ENCODE results near the gene WDR37.

Gene WDR37

DNA sequence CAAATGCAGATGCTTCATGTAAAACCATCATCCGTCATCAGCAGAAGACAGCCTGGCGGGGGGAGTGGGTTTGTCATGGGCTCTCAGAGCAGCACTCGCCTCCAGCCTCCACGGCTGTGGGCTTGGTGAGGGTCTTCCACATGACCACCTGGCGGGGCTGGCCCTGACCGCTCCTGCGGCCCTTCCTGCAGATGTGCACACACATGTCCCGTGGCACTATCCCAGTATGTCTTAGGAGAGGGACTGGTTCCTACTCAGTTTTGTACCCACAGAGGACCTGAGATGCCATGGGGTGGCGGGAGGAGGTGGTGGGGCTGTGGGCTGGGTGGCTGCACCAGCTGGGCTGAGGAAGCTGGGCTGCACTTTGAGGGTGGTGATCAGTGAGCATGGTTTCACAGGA lies 35.2 kb upstream of the WDR37 start:
- no peak for DNase-seq
- no peaks in the 10 kb centered on the region for H3K4me1 ChIP-seq (ENCODE audit: control insufficient read depth, insufficient read depth, low read length, poor library complexity, severe bottlenecking)
- no peaks in the 10 kb centered on the region for H3K9me3 ChIP-seq (ENCODE audit: control insufficient read depth, low read length)
- no peaks in the 10 kb centered on the region for H3K27me3 ChIP-seq (replicated peaks; ENCODE audit: control insufficient read depth, insufficient read depth, low read length, poor library complexity, severe bottlenecking)
- H3K4me3 ChIP-seq (ENCODE audit: insufficient read depth, low read depth, low read length, poor library complexity, severe bottlenecking) = no peak overlapping the region
- H3K27ac ChIP-seq (ENCODE audit: insufficient read depth, low read length, poor library complexity, severe bottlenecking) = no peak overlapping the region
- peaks cover 28% of the 10 kb centered on the region for H3K36me3 ChIP-seq (ENCODE audit: control insufficient read depth, insufficient read depth, low read length)

DNA sequence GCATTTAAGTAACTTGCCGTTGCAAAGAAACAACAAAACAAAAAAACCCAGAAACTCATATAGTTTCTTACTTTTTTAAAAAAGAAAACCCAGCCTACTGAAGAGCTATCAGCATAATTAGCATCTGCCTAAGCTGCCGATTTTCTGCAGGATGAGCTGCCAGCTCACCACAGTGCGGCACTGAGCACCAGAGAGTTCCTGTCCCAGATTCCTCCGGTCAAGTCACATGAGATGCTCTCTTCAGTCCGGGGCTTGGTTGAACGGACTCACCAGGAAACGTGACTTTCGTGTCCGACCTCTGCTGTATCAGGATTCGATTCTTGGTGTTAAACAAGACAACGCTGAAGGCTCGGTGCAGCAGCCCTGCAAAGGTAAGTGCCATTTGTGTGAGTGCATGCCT lies 33.8 kb upstream of the WDR37 start:
- Histone ChIP-seq H3K4me1 (ENCODE audit: control insufficient read depth, insufficient read depth, low read length, poor library complexity, severe bottlenecking) (no peaks in the 10 kb centered on the region), H3K27ac (ENCODE audit: insufficient read depth, low read length, poor library complexity, severe bottlenecking) (no peak overlapping the region), H3K27me3 (replicated peaks; ENCODE audit: control insufficient read depth, insufficient read depth, low read length, poor library complexity, severe bottlenecking) (no peaks in the 10 kb centered on the region), H3K4me3 (ENCODE audit: insufficient read depth, low read depth, low read length, poor library complexity, severe bottlenecking) (no peak overlapping the region), H3K9me3 (ENCODE audit: control insufficient read depth, low read length) (no peaks in the 10 kb centered on the region), H3K36me3 (ENCODE audit: control insufficient read depth, insufficient read depth, low read length) (peaks cover 13% of the 10 kb centered on the region)
- no peak for DNase-seq

DNA sequence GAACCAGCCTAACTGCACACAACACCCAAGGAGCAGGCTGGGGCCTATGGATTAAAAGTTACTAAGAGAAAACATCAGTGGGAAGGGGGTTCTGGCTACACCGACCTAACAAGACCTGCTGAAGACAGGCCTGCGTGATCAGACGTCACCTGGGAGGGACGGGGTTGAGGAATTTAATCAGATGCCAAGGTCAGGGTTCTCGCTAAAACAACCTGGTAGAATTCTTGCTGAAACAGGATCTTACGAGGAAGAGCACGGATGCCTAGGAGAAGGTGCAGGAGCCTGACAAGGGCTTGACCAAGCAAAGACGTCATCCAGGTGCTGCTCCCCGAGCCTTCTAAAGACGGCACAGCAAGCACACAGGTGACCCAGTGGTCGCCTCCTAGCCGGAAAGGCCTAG lies 32.1 kb upstream of the WDR37 start:
- DNase-seq = no peak
- Histone ChIP-seq H3K27me3 (replicated peaks; ENCODE audit: control insufficient read depth, insufficient read depth, low read length, poor library complexity, severe bottlenecking) (no peaks in the 10 kb centered on the region), H3K4me3 (ENCODE audit: insufficient read depth, low read depth, low read length, poor library complexity, severe bottlenecking) (no peak overlapping the region), H3K4me1 (ENCODE audit: control insufficient read depth, insufficient read depth, low read length, poor library complexity, severe bottlenecking) (no peaks in the 10 kb centered on the region), H3K36me3 (ENCODE audit: control insufficient read depth, insufficient read depth, low read length) (peaks cover 5% of the 10 kb centered on the region), H3K27ac (ENCODE audit: insufficient read depth, low read length, poor library complexity, severe bottlenecking) (no peak overlapping the region), H3K9me3 (ENCODE audit: control insufficient read depth, low read length) (no peaks in the 10 kb centered on the region)

DNA sequence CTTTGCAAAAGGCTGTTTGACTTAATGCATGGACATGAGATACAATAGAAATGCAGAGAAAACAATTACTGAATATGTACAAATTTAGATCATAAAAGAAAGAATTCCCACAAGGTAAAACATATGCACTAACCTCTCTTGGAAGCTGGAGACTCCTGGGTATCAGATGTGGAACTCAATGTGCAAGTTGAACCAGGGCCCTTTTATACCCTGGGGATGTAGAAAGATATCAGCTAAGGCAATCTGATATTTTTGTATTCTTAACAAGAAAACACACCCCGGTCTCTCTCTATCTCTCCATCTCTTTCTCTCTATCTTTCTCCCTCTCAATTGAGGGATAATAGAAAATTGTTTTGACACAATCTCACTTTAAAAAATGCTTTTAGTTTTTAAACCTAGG lies 30.5 kb upstream of the WDR37 start, which contains the start of gene IDI2:
IDI2 (minus strand) TSS at position 177 of the 400 bp plus-strand sequence. CDS start 1,136 bp downstream, outside the sequence.
- H3K27ac ChIP-seq (ENCODE audit: insufficient read depth, low read length, poor library complexity, severe bottlenecking) = no peak within 1 kb of the TSS
- DNase-seq = no peak
- H3K9me3 ChIP-seq (ENCODE audit: control insufficient read depth, low read length) = no peaks in the 10 kb centered on the region
- no peak within 1 kb of the TSS for H3K4me3 ChIP-seq (ENCODE audit: insufficient read depth, low read depth, low read length, poor library complexity, severe bottlenecking)
- H3K36me3 ChIP-seq (ENCODE audit: control insufficient read depth, insufficient read depth, low read length) = no peaks in the 10 kb centered on the region
- H3K4me1 ChIP-seq (ENCODE audit: control insufficient read depth, insufficient read depth, low read length, poor library complexity, severe bottlenecking) = no peaks in the 10 kb centered on the region
- H3K27me3 ChIP-seq (replicated peaks; ENCODE audit: control insufficient read depth, insufficient read depth, low read length, poor library complexity, severe bottlenecking) = no peaks in the 10 kb centered on the region

DNA sequence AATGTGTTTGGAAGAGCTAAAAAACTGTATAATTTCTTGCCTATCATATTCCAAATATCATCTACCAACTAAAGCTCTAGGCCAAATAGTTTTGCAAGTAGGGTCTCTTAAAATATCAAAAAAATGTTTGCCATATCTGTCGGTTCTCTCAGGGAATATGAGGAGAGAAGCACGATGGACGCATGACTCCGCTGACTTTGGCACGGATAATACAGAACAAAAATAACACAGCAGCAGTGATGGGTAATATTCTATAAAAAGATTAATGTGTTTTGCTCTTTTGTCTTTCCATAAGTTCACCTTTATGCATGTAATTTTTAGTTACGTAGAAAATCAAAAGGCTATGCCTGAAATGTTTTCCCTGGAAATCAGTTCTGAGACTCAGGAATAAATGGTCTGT lies 29.6 kb upstream of the WDR37 start:
- Histone ChIP-seq H3K4me1 (ENCODE audit: control insufficient read depth, insufficient read depth, low read length, poor library complexity, severe bottlenecking) (no peaks in the 10 kb centered on the region), H3K36me3 (ENCODE audit: control insufficient read depth, insufficient read depth, low read length) (no peaks in the 10 kb centered on the region), H3K27ac (ENCODE audit: insufficient read depth, low read length, poor library complexity, severe bottlenecking) (no peak overlapping the region), H3K27me3 (replicated peaks; ENCODE audit: control insufficient read depth, insufficient read depth, low read length, poor library complexity, severe bottlenecking) (no peaks in the 10 kb centered on the region), H3K4me3 (ENCODE audit: insufficient read depth, low read depth, low read length, poor library complexity, severe bottlenecking) (no peak overlapping the region), H3K9me3 (ENCODE audit: control insufficient read depth, low read length) (no peaks in the 10 kb centered on the region)
- DNase-seq = no peak

DNA sequence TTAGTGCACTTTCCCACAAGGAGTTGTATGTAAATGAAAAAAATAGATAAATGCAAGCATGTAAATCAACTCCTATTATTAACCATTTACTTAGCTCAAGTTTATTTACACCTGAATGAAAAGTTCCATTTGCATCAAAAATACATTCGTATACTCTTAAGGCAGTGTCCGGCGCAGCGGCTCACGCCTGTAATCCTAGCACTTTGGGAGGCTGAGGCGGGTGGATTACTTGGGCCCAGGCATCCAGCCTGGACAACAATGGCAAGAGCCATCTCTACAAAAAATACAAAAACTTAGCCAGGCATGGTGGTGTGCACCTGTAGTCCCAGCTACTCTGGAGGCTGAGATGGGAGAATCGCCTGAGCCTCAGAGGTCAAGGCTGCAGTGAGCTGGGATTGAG lies 26.3 kb upstream of the WDR37 start:
- no peaks in the 10 kb centered on the region for H3K9me3 ChIP-seq (ENCODE audit: control insufficient read depth, low read length)
- no peaks in the 10 kb centered on the region for H3K27me3 ChIP-seq (replicated peaks; ENCODE audit: control insufficient read depth, insufficient read depth, low read length, poor library complexity, severe bottlenecking)
- no peak for DNase-seq
- H3K27ac ChIP-seq (ENCODE audit: insufficient read depth, low read length, poor library complexity, severe bottlenecking) = no peak overlapping the region
- no peaks in the 10 kb centered on the region for H3K36me3 ChIP-seq (ENCODE audit: control insufficient read depth, insufficient read depth, low read length)
- no peak overlapping the region for H3K4me3 ChIP-seq (ENCODE audit: insufficient read depth, low read depth, low read length, poor library complexity, severe bottlenecking)
- no peaks in the 10 kb centered on the region for H3K4me1 ChIP-seq (ENCODE audit: control insufficient read depth, insufficient read depth, low read length, poor library complexity, severe bottlenecking)

DNA sequence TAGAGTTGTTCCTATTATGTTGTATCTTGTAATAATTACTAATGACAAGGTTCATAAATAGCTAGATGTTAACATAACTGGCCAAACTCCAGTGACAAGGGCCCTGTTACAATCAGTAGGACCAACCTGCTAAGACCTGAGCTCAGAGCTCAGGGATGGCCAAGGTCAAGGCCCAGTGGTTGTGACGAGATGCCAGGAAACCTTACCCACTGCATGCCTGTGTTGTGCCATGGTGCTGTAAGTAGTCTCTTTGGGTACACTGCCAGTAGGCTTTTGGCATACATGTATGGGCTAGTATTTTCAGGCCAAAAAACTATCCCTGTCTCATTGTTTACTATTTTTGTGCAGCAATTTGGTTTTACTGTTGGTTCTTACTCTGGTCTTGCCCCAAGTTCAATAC lies 22.6 kb upstream of the WDR37 start:
- no peak for DNase-seq
- Histone ChIP-seq H3K27me3 (replicated peaks; ENCODE audit: control insufficient read depth, insufficient read depth, low read length, poor library complexity, severe bottlenecking) (no peaks in the 10 kb centered on the region), H3K4me3 (ENCODE audit: insufficient read depth, low read depth, low read length, poor library complexity, severe bottlenecking) (no peak overlapping the region)

DNA sequence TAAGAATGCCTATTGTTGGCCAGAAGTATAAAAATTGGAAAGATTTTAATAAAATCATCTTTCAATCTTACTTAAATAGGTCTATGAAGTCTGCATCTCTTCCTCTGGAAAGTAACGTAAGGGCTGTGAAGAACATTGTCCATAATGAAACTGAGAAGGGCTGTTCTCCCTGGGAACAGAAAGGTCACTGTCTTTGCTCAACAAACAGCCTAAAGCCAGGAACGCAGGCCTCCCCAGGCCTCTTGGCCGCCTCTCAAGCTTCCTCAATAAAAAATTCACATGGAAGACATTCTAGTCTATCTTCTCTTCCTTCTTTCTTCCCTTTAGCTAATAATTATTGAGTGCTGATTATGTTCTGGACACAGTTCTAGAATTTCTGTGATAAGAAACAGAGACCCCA lies 21.4 kb upstream of the WDR37 start:
- Histone ChIP-seq H3K9me3 (ENCODE audit: control insufficient read depth, low read length) (no peaks in the 10 kb centered on the region), H3K27ac (ENCODE audit: insufficient read depth, low read length, poor library complexity, severe bottlenecking) (no peak overlapping the region), H3K27me3 (replicated peaks; ENCODE audit: control insufficient read depth, insufficient read depth, low read length, poor library complexity, severe bottlenecking) (no peaks in the 10 kb centered on the region), H3K4me3 (ENCODE audit: insufficient read depth, low read depth, low read length, poor library complexity, severe bottlenecking) (no peak overlapping the region), H3K36me3 (ENCODE audit: control insufficient read depth, insufficient read depth, low read length) (peaks cover 3% of the 10 kb centered on the region), H3K4me1 (ENCODE audit: control insufficient read depth, insufficient read depth, low read length, poor library complexity, severe bottlenecking) (no peaks in the 10 kb centered on the region)
- DNase-seq = no peak

More for the DNA sequence above, 22.6 kb upstream of the WDR37 start:
- Histone ChIP-seq H3K4me1 (ENCODE audit: control insufficient read depth, insufficient read depth, low read length, poor library complexity, severe bottlenecking) (no peaks in the 10 kb centered on the region), H3K27ac (ENCODE audit: insufficient read depth, low read length, poor library complexity, severe bottlenecking) (no peak overlapping the region), H3K36me3 (ENCODE audit: control insufficient read depth, insufficient read depth, low read length) (peaks cover 3% of the 10 kb centered on the region), H3K9me3 (ENCODE audit: control insufficient read depth, low read length) (no peaks in the 10 kb centered on the region)

DNA sequence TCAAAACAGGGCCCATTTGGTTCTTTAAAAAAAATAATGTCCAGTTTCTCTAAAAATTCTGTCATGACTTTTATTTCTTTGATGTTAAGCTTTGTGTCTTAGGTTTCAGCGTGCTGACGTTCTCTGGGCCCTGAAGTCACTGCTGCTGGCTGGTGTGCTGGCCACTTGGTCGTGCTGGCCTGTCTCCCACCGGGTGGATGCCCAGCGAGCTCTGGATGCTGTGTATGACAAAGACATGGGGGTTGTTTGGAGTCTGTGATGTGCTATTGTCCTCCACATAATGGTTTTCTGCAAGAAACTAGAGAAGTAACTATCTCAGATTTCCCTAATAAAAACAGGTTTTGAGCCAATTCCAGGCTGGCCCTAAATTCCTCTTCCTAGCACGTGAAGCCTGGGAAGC lies 21.0 kb upstream of the WDR37 start:
- peaks cover 6% of the 10 kb centered on the region for H3K36me3 ChIP-seq (ENCODE audit: control insufficient read depth, insufficient read depth, low read length)
- no peaks in the 10 kb centered on the region for H3K9me3 ChIP-seq (ENCODE audit: control insufficient read depth, low read length)
- no peak overlapping the region for H3K4me3 ChIP-seq (ENCODE audit: insufficient read depth, low read depth, low read length, poor library complexity, severe bottlenecking)
- no peak for DNase-seq
- no peak overlapping the region for H3K27ac ChIP-seq (ENCODE audit: insufficient read depth, low read length, poor library complexity, severe bottlenecking)
- H3K4me1 ChIP-seq (ENCODE audit: control insufficient read depth, insufficient read depth, low read length, poor library complexity, severe bottlenecking) = no peaks in the 10 kb centered on the region
- H3K27me3 ChIP-seq (replicated peaks; ENCODE audit: control insufficient read depth, insufficient read depth, low read length, poor library complexity, severe bottlenecking) = no peaks in the 10 kb centered on the region

DNA sequence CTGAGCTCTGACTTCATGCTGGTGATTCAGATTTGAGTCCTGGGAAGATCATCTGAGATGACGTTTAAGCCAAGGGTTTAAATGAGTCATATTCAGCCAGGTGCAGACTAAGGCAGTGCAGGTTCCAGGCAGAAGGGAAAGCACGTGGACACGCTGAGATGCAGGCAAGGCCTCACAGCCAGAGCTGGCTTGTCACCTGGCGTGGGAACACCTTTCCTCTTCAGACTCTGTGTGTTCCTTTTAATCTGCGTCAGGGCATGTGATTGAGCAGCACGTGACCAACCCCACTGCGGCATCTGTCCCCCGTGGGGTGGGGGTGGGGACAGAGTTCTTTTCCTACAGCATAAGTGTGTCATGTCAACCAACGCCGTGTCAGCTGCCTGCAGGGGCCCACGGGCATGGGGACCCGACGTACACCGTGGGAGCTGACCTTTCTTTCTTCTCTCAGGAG lies 19.8 kb upstream of the WDR37 start:
- Histone ChIP-seq H3K27me3 (replicated peaks; ENCODE audit: control insufficient read depth, insufficient read depth, low read length, poor library complexity, severe bottlenecking) (no peaks in the 10 kb centered on the region), H3K27ac (ENCODE audit: insufficient read depth, low read length, poor library complexity, severe bottlenecking) (no peak overlapping the region), H3K4me1 (ENCODE audit: control insufficient read depth, insufficient read depth, low read length, poor library complexity, severe bottlenecking) (no peaks in the 10 kb centered on the region), H3K36me3 (ENCODE audit: control insufficient read depth, insufficient read depth, low read length) (peaks cover 9% of the 10 kb centered on the region), H3K9me3 (ENCODE audit: control insufficient read depth, low read length) (no peaks in the 10 kb centered on the region), H3K4me3 (ENCODE audit: insufficient read depth, low read depth, low read length, poor library complexity, severe bottlenecking) (no peak overlapping the region)
- DNase-seq = peak in 2 of 3 donors; percentile 25 to 51

DNA sequence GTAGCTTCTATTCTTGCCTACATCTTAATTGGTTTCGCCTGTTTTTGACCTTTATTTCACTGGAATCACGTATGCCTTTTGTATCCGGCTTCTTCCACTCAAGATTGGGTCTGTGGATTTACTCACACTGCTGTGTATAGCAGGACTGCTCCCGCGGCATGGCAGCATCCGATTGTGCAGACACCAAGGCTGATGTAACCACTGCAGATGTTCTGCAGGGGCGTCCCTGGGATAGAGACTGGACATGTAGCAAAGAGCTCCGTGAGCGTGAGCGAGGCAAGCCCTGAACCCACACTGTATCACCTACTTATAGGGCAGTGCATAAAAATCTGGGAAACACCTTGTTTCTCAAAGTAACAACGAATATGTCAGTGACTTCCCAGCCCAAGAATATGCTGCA lies 19.1 kb upstream of the WDR37 start:
- no peak overlapping the region for H3K27ac ChIP-seq (ENCODE audit: insufficient read depth, low read length, poor library complexity, severe bottlenecking)
- peaks cover 13% of the 10 kb centered on the region for H3K36me3 ChIP-seq (ENCODE audit: control insufficient read depth, insufficient read depth, low read length)
- H3K4me3 ChIP-seq (ENCODE audit: insufficient read depth, low read depth, low read length, poor library complexity, severe bottlenecking) = no peak overlapping the region
- H3K9me3 ChIP-seq (ENCODE audit: control insufficient read depth, low read length) = no peaks in the 10 kb centered on the region
- H3K4me1 ChIP-seq (ENCODE audit: control insufficient read depth, insufficient read depth, low read length, poor library complexity, severe bottlenecking) = no peaks in the 10 kb centered on the region
- DNase-seq = no peak
- no peaks in the 10 kb centered on the region for H3K27me3 ChIP-seq (replicated peaks; ENCODE audit: control insufficient read depth, insufficient read depth, low read length, poor library complexity, severe bottlenecking)
